ENCODE results near the gene PRKCA. TPM values are rescaled to one million over a fixed set of nuclear protein-coding genes. Genes with fewer than 3 reads are reported as not detected.

PRKCA gene
- total and polyA plus RNA-seq, 2 of the 13 experiments (the other 11 are each of a cell fraction or from before 2014, with no cell fraction given) = 18.5 to 21.5 TPM

GRCh38 chr17:66477615-66478283 lies 175.3 kb downstream of the PRKCA start:
- POLR2A ChIA-PET = interaction anchor here (1.4 kb wide), 1 partner anchor 10 kb away, joined by 3 read pairs; no protein-coding TSS in a partner anchor
- no peak for ATAC-seq
- no peak for TF ChIP-seq NCOA1 (CRISPR knock-in tag; IDR thresholded peaks at IDR 0.05)
- no peak for TF ChIP-seq KLF12 (CRISPR knock-in tag; IDR thresholded peaks at IDR 0.05; ENCODE audit: borderline replicate concordance)
- no peak for TF ChIP-seq SMAD1 (CRISPR knock-in tag; IDR thresholded peaks at IDR 0.05; ENCODE audit: borderline replicate concordance, low read depth)
- TF ChIP-seq PHF5A (CRISPR knock-in tag; IDR thresholded peaks at IDR 0.05; ENCODE audit: low read depth, unreplicated experiment) = no peak
- TF ChIP-seq, protein P1, sequence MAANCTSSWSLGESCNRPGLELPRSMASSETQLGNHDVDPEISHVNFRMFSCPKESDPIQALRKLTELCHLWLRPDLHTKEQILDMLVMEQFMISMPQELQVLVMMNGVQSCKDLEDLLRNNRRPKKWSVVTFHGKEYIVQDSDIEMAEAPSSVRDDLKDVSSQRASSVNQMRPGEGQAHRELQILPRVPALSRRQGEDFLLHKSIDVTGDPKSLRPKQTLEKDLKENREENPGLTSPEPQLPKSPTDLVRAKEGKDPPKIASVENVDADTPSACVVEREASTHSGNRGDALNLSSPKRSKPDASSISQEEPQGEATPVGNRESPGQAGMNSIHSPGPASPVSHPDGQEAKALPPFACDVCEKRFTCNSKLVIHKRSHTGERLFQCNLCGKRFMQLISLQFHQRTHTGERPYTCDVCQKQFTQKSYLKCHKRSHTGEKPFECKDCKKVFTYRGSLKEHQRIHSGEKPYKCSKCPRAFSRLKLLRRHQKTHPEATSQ (CRISPR knock-in tag; IDR thresholded peaks at IDR 0.05; ENCODE audit: borderline replicate concordance) = no peak
- TF ChIP-seq SRF (IDR thresholded peaks at IDR 0.05; ENCODE audit: low read depth, low read length) = no peak
- no peak for TF ChIP-seq CBX5 (CRISPR knock-in tag; IDR thresholded peaks at IDR 0.05; ENCODE audit: borderline replicate concordance)
- no peak for TF ChIP-seq ZNF550 (CRISPR knock-in tag; IDR thresholded peaks at IDR 0.05; ENCODE audit: borderline replicate concordance)
- no peak for TF ChIP-seq ZNF747 (CRISPR knock-in tag; IDR thresholded peaks at IDR 0.05; ENCODE audit: borderline replicate concordance)

More at GRCh38 chr17:66477615-66478283, 175.3 kb downstream of the PRKCA start:
- Histone ChIP-seq H3K9ac (ENCODE audit: insufficient read depth, low read depth, low read length) (no peak overlapping the region), H3K4me1 (ENCODE audit: insufficient read depth, low read length) (peaks cover 45% of the 10 kb centered on the region), H3K27ac (ENCODE audit: extremely low read length, insufficient read depth, low read length) (no peak overlapping the region), H2AFZ (ENCODE audit: low read length) (no peak overlapping the region), H3K36me3 (replicated peaks in 1 of 2; ENCODE audit: control insufficient read depth in 1 of 2, insufficient read depth in 2 of 2, low read length in 2 of 2) (0 out of 5 replicates have a peak, but pooled peaks cover 0 to 4% of the 10 kb centered on the region in 2 experiments), H3K27me3 (ENCODE audit: control insufficient read depth in 1 of 2, insufficient read depth in 2 of 2, low read length in 2 of 2) (no peaks in the 10 kb centered on the region), H4K20me1 (ENCODE audit: insufficient read depth, low read length) (no peaks in the 10 kb centered on the region), H3K9me3 (ENCODE audit: low read length) (no peaks in the 10 kb centered on the region), H3K4me2 (ENCODE audit: low read depth, low read length) (no peak overlapping the region), H3K4me3 (replicated peaks in 1 of 3; ENCODE audit: insufficient read depth in 1 of 3, low read depth in 2 of 3, low read length in 3 of 3) (no peak overlapping the region), H3K79me2 (ENCODE audit: insufficient read depth, low read length) (peaks cover 9% of the 10 kb centered on the region)
- BruUV-seq (replicated peaks) = no TSS peak
- FAIRE-seq (no peak), DNase-seq (ENCODE audit: low spot score) (no peak)
- CTCF ChIA-PET (ENCODE audit: low intra/inter-chr PET ratio, low total read pairs) = no interaction called here
- whole genome bisulfite sequencing (ENCODE audit: low lambda C conversion rate) = 98% methylated on average over 11 of the region's 11 CpGs
- in situ Hi-C loops (cut with HindIII; ENCODE audit: extremely low pct_ligation_motif_present, low pct_unique_long_range_greater_than_20kb) (no loop called here), intact Hi-C loops (cut with micrococcal nuclease; ENCODE audit: unreplicated experiment) (no loop called here)

All from HepG2 (cell line).